RKO (cell line): Measurements from ENCODE around the gene DNM3.
"Not testable (repeated sequence)": the region's sequence is repeated elsewhere in the genome, so short reads cannot be mapped to it uniquely, and the experiment has no call there.

ENCODE experiments used
- DNase-seq: peaks from one replicate; pipeline ENCODE4 v3.0.0-alpha.2; 2016; ENCODE audit warnings: low spot score

DNM3 gene

DNA sequence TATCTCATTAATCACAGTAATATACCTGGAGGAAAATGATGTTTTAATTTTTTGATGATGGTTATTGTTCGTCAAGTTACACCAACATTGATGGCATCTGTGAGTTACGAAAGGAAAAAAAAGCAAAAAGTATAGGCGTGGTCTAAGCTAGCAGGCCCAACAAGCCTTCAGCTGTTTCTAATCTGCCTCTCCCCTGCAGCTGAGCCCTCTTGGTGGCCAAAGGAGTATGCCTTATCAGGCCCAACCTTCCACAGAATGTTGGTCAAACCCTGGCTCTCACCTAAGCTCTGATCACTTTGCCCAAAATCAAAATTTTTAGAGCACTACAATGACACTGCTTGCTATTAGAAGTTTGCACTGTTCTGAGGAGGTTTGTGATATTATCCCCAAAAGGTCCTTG lies 584.0 kb downstream of the DNM3 start:
- DNase-seq, result no peak

DNA sequence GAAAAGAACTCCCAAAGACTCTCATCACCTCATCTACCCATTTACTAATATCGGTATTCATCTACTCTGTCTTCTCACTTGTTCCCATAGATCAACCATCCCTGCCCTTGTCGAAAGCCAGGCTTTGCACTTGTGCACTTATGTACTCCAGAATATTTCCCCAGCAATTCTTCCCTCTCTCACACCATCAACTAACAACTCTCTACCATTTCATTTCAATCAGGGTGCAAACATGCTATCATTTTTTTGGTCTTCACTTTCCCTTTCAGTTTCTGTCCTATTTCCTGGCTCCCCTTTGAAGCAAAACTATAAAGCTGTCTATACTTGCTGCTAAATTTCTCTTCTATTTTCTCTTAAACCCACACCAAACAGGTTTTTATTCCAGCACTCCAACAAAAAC lies 585.9 kb downstream of the DNM3 start:
- DNase-seq, result no peak

DNA sequence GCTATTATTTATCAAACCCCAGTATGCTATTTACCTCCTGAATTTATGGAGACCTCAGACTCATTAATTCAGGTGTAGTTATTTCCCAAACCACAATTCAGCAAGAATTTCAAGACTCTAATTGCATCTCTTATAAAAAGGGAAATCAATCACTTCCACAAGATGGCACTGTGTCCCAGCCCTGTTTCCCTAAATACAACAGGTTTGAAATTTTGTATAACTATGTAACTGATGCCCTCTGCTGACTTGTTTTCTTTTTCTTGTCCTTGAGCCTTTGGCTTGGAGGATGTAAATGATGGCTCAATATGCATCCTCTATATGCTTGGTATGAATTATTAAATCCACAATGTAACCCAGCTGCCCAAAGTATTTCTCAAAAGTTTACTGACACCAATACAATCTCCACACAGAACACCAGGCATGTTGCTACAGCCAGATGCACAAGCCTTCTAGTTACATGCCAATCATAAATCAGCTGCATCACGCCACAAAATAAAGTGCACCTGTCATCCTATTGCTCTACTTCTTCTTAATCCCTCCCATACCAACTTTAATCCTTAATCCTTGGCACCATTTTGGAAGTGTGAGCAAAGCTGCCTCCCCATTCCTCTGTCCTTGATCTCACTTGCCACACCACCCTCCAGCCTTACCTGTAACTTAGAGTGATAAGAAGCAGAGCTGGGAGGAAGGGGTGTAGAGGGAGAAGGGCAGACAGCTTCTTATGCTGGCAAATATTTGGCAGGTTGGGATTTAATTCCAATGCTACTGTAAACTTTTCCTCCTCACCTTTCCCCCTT lies 588.2 kb downstream of the DNM3 start:
- DNase-seq, result peak; percentile 70

DNA sequence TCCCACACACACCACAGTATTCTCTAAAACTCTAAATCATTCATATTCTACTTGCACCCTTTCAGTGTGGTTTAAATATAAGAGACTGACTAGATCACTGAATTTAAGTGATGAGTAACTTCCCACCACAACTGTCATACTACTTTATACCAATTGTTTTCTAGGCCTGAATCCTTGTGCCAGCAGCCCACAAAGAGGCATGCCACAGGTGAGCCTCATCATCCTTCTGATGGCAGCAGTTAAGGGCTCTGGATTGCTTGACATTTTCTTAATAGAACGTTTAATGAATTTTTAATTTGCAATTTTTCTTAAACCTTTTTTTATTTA lies 588.8 kb downstream of the DNM3 start:
- DNase-seq, result no peak

DNA sequence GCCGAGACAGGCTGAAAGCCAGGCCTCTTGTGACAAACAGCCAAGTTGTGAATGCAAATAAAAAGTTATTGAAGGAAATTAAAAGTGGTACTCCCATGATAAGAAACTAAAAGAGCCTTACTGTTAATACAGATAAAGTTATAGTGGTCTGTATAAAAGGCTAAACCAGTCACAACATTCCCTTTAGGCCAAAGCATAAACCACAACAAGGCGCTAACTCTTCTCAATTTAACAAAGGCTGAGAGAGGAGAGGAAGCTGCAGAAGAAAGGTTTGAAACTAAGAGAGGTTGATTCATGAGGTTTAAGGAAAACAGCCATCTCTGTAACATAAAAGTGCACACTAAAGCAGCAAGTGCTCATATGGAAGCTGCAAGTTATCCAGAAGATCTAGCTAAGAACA lies 589.9 kb downstream of the DNM3 start:
- DNase-seq, result no peak

DNA sequence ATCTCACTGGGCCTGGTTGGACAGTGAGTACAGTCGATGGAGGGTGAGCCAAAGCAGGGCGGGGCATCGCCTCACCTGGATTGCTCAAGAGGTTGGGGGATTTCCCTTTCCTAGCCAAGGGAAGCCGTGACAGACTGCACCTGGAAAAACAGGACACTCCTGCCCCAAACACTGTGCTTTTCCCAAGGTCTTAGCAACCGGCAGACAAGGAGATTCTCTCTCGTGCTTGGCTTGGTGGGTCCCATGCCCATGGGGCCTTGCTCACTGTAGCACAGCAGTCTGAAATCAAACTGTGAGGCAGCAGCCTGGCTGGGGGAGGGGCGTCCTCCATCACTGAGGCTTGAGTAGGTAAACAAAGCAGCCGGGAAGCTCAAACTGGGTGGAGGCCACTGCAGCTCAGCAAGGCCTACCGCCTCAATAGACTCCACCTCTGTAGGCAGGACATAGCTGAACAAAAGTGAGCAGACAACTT lies 590.5 kb downstream of the DNM3 start:
- no peak for DNase-seq

DNA sequence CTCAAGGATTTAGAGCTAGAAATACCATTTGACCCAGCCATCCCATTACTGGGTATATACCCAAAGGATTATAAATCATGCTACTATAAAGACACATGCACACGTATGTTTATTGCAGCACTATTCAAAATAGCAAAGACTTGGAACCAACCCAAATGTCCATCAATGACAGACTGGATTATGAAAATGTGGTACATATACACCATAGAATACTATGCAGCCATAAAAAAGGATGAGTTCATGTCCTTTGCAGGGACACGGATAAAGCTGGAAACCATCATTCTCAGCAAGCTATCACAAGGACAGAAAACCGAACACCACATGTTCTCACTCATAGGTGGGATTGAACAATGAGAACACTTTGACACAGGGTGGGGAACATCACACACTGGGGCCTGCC lies 595.9 kb downstream of the DNM3 start:
- DNase-seq, result not testable (repeated sequence)

DNA sequence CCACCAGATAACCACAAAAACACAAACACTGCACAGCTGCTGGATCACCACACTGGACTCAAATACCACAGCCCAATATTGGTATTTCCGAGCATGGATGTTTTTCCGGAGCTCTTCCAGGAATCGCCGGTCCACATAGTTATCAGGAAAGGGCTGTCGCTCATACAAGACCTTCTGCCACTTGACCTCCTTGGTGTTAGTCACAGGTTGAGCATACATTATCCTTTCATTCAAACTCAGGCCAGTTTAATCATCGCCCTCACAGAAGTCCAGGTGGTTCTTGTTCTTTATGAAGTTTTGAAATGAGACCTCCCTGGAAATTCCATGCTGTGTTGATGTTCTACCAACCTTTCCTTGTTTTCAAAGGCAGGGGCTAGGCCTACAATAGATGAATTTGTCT lies 601.1 kb downstream of the DNM3 start:
- peak; percentile 14 for DNase-seq

DNA sequence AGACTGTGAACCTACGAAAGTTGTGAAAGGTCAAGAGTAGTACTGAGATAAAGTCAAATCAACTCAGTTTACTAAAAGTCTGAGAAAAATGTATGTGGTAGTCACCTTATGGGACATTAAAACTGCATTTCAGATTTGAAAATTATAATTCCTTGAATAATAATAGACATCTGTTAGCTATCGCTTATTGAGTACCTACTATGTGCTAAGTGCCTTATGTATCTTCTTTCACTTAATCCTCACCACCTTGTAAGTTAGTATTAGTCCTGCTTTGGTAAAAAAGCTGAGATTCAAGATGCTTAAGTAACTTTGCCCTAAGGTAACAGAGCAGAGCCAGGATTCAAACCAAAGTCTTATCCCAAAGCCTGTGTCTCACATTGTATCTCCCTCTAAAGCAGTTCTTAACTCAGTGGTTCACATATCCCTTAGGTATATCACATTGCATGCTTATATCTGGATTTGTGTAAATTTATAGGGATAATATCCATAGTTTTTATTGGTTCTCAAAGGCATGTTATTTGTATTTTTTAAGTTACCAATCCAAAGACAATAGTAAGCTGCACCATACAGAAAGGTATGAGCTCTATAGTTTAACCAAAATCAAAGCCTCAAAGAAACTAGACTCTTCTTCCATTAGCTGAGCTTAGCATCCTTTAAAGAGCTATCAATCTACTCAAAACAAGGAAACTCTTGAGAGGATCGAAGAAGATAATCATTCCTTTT lies 601.7 kb downstream of the DNM3 start:
- no peak for DNase-seq

DNA sequence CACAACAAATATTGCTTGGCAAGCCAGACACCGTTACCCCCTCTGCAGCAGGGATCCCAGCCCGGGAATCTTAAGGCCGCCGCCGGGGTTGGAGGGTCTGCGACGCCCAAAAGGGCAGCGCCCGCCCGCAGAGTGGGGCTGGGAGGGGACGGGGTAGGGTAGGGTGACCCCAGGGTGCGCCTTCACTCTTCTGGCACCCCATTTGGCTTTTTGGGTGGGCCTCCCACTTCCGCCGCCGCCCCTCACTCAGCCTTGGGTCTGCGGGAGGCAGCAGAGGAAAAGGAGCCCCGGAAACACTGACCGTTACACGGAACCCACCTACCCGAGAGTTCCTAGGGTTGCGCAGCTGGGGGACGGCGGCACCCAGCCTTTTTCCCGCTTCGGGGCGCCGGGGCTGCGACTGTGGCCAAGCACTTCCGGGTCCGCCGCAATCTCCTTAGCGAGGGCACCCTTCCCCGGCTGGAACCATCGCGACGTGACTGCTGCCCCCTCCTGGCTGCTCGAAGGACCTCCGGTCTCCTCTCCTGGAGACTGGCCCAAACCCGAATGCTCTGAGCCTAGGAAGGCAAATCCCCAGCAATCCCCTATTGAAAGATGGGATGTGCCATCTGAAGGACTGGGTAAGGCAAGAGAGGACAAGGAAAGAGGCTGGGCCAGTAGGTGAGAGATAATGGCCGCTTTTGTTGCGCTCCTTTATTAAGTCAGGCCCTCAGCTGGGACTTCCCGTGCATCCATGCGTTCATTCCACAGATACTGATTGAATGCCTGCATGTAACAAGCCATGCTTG lies 602.6 kb downstream of the DNM3 start, which contains the start of gene PIGC:
PIGC (minus strand) TSS at position 404 of the 788 bp plus-strand sequence. CDS start 1,447 bp downstream, outside the sequence.
- peak; percentile 92 for DNase-seq

DNA sequence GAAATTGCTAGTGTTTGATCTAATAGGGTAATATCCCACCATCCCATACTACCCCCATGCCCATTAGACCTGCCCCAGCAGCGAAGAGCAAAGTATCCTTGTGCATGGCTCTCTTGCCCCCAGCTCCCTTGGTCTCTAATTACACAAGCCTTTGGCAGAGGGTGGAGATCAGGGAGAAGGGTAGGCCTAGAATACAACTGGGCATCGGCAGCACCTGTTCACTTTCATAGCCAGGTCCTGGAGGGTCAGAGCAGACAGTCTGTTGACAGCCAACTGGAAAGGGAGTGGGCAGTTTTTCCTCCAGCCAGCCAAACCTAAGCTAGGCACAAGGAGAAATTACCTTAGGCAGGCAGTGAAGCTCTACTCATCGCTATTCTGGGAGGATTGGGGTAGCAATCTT lies 605.2 kb downstream of the DNM3 start:
- DNase-seq, result no peak

DNA sequence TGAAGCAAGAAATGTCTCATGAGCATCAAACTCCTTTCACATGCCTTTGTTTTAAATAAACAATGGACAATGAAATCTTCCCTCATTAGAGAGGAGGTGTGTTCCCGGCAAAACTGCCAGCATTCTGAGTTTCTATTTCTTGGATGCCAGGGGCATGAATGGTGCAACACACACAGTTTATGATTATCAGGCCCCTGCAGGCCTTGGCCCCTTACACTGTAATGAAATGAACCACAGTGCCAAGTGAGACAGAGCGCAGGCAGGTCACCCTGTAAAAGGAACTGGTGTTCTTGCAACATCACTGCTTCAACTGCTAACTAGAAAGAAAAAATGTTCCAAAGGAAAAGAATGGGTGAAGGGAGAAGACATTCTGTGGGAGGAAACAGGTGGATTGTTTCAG lies 606.3 kb downstream of the DNM3 start:
- DNase-seq, result no peak

DNA sequence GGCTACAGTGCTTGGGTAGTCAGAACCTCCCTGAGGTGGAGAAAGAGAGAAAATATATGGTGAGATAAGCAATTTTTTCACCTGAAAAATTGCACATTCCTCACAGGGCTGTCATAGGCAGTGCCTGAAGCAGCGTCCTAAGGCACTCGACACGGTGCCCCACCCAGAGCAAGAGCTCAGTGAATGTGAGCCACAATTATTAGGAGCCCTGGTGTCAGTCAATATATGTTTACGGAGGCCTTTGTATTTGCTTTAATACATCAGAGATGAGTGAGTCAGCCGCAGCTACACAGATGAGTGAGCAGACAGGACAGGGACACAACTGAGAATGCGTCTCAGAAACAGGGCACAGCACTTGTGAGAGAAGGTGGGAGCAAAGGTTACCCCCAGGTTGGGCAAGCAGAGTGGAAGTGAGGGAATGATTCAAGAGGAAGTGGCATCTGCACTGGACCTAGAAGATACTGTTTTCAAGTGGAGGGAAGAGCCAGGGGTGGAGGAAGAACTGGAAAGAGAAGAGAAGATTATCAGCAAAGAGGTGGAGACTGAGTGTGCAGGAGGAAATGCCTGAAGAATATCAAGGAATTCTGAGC lies 607.8 kb downstream of the DNM3 start:
- DNase-seq, result no peak

DNA sequence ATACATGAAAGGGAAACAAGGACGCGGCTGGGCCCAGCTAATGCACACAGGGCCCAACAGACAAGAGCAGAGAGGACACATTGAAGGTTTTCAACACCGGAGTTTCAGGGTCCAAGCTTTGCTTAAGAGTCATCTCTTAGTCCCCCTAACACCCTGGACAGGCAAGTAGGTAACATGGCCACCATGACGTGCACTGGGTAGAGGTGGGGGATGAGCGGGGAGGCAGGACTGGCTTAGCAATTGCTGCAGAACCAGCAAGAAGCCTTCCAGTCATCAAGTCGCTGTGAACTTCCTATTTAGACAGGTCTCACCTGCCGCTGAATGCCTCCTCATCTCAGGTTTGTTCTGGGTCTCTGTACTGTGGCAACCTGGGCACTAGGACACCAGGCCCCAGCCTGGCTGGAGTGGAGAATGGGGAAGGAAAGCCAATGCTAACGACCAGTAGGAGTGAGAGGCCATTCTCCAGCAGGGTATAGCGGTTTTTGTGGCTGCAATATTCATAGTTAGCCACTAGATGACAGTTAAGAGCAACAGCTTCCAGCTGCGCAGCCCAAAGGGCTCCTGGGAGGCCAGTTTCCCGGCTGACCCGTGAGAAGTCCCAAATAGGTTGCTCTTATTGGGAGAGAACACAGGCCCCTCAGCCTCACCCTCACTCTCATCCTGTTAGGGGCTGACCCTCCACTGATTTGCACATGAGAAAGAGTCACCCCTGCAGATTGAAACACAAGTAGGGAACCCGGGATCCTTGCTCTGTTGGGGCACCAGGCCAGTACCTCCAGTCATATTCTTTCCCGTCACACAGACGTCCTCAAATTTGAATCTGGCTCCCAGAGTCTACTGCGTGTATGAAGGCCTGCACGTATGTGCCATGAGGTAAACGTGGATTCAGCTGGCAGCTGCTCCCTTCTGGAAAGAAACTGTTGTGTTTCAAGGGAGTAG lies 608.6 kb downstream of the DNM3 start:
- peak; percentile 61 for DNase-seq

DNA sequence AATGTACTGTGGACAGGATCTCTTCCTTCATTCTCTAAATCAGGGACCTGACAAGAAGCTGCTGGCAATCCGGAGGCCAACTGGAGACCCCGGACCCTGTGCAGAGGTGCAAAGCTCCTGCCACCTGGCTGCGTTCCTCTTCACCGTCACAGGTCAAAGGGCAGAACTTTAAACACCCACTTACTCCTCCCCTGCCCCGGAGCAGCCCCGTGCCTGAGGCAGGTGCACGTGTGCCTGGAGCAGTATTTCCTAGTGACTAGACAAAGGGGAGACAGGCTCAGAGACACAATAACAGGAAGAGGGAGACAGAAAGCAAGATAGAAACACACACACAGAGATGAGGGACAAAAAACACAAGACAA lies 609.2 kb downstream of the DNM3 start:
- DNase-seq, result no peak

DNA sequence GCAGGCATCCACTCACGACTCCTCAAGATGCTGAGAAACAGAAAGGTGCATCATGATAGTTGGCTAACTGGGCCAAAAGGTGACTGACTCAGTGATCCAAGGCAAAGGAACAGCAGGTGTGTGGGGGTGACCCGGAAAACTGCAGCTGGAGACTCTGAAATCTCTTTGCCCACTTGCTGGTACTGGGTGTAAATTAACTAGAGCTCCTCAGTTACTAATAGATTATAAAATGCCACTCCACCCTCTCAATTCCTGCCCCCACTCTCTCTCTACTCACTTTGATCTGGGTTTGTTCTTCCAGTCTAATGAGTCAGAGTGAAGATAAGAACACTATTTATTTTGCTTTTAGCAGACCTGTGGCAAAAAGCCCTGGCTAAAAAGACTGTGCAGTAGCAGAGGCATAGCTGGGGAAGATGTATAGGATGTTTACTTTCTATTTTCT lies 609.7 kb downstream of the DNM3 start:
- no peak for DNase-seq

DNA sequence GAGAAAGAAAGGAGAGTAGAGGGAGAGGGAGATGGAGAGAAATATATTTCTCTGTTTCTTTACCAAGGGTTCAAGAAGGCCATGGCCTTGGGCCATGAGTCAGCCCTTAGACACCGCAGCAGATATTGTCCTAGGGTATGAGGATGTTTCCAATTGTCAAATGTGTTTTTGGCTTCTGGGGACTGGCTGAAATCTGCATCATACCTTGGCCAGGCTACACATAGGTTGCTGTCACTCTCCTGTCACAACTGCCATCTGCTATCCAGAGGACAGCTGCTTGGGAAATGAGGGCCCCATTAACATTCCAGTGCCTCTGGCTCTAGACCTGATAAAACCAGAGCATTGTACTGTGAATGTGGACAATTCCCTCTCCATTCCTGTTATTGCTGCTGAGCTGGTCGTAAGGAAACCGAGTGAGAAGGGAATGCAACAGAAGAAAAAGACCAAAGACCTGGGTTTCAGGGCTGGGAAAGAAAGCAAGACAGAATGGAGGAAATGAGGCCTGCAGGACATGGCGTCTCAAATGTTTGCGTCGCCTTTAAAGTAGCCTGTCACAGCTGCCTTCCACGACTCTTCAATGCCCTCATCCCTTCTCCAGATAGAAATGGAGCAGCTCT lies 611.3 kb downstream of the DNM3 start:
- no peak for DNase-seq

DNA sequence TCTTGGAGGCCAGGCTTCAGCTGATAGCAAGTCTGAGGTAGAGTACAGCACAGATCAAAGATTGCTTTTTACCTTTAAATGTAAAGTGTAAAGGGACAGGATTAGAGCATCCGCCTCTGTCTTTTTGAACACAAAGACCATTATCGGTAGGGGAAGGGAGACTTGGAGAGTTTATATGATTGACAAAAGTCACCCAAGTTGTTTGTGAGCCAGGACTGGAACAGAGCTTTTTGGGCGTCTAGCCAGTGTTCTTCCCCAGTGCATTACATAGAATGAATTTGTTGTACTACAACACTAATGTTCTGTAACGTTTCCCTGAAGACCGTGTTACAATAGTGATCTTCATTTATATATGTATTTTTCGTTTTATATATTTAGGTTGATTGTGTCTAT lies 611.9 kb downstream of the DNM3 start:
- DNase-seq, result no peak

DNA sequence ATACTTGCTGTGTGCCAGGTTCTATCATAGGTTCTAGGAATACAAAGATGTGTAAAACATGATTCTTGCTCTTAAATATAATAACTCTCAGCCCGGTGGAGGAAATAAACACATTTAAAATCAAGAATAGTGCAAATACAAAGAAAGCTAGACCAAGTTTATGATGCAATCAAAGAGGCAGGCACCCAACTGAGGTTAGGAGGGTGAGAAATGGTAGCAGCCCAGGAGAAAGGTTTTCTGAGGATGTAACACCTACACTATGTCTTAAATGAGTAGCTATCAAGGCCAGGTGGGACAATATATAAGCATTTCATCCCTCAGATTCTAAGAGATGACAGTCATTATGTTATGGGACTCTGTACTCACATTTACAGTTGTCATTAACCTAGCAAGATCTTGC lies 612.3 kb downstream of the DNM3 start:
- DNase-seq, result no peak

DNA sequence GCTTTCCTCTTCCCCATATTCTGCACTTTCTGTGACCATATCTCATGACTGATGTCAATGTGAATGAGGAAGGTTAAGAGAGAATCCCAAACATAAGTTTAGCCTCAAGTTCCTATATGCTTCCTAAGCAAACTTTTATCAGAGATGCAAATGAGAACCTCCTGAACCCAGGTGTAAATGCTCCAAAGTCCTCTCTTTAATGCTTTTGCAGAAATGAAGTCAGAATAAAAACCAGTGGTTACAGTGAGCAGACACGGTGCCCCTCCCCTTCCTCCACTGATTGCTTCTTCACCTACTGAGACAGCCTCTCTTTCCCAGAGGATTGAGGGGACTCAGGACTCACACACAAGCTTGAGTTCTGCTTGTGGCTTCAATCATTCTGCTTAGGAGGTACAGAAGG lies 614.2 kb downstream of the DNM3 start:
- no peak for DNase-seq

DNA sequence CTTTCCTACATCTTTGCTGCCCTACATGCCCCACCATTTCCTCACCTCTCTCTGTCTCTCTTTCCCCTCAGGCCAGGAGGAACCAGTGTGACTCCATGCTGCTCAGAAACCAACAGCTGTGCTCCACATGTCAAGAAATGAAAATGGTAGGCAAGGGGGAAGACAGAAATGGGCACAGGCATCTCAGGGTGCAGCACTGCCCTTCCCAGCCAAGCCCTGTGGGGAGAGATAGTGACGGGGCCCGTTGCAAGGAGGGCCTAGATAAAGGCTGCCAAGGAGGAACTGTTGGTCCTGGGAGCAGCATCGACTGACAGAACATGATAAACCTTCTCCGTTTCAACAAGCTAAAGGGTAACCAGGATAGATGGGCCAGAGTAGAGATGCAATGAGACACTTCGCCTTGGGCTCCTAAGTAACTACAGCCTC lies 615.1 kb downstream of the DNM3 start:
- no peak for DNase-seq
